Activated CD8-positive, alpha-beta memory T cell treated with anti-CD3 and anti-CD28 coated beads, Interleukin-2, amount 50 U/mL, for 4 hours (primary cell): ENCODE data around the gene NRXN3.

Source experiments
- DNase-seq: peaks from one replicate; pipeline ENCODE4 v3.0.0-alpha.2; 2020

Gene NRXN3

DNA sequence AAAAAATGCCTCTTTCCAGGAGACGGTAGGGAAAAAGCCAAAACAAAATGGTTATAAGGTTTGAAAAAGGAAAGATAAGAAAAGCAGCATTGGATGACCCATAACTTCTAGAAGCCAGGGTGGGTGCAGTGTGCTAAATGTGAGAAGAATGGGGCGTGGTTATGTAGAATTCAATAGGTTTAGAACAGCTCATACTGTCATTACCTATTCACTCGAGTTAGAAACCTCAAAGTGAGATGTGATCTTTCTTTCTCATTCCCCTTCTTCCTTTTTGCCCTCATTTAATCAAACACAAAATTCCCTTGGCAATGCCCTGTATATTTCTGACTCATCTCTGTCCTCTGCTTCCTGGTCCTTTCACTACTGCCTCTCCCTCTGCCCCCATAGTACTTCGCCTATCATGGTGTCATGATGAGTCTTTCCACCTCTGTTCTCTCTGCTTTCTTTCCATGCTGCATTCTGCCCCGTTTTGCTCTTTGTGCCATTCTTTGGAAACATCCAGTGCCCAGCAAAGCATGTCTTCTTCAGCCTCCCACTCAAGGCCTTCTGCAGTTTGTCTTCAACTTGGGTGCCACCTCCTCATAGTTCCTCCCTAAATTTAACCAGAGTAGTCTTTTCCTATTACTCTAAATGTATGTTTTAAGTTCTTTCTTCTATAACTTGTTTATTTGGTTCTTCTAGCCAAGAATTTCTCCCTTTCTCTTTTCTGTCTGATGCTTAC is 496.3 kb downstream of the NRXN3 start:
- DNase-seq: no peak

DNA sequence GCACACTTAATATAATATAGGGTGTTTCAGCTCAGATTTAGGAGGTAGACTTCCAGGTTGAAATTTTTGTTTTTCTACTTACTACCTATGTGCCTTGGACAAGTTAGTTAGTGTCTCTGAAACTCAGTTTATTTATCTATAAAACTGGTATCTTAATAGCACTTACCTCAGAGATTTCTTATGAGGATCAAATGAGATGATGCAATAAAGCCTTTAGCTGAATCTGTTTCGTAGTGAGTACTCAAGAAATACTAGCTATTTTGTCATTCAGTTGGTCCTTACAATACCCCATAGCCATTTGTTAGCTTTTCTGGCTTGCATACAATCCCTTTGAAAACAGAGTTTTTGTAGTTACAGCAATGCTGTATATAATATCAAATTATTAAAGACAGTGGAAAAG is 497.0 kb downstream of the NRXN3 start:
- DNase-seq: no peak

DNA sequence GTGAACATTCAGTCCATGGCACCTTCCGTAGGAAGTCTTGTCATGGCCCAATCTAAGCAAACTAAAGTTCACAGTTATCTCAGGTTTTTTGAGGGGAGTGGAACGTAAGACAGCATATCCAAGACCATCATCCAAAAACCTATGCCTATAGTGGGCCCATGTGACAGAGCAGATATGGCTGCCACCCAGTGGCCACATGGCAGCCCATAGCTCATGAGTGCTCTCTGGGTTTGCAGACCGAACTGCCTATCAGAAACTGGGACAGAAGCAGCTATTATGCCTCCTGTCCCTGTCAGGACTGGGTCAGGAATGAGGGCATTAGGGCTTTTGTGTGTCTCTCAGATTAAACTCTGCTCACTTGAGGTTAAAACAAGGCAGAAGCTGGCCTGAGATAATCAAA is 503.7 kb downstream of the NRXN3 start:
- no peak for DNase-seq

DNA sequence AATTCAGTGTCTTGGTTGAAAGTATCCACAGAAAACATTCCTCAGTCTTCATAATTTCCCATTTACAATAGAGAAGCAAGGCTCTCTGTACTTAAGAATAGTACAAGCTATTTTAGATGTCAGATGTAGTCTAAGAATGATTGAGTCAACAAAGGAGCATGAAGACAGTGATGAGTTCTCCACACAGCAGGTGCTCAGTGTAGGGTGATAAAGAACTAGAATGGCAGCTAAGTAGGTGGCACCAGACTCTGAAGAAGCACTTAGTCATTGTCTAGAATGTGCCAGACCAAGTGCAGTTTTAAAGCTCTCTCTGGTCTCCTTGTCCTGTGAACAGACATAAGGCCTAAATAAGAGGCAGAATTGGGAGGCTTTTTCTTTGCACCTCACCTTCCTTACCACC is 504.6 kb downstream of the NRXN3 start:
- DNase-seq: no peak

GRCh38 chr14:78683206-78683605 is 513.0 kb downstream of the NRXN3 start:
- DNase-seq: no peak

GRCh38 chr14:78683981-78684380 is 513.8 kb downstream of the NRXN3 start:
- no peak for DNase-seq

- no peak for DNase-seq
Observed at GRCh38 chr14:78688503-78688902, 518.3 kb downstream of the NRXN3 start.

DNA sequence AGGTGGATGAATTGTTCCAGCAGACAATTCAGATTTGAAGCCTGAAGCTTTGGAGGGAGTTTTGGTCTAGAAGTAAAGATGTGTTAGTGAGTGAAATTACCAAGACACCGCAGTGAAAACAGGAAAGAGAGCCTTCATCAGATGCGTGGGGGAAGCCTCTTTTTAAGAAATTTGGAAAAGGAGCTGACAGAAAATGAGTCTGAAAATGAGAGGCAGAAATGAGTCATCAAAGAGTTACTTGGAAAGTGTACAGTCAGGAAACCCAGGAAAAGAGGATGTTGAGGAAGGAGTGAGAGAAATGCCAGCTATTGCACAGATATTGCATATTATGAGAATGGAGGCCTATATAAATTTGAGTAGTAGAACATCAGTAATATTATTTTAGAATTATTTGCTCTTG is 520.7 kb downstream of the NRXN3 start:
- DNase-seq: no peak

GRCh38 chr14:78697341-78697740 is 527.2 kb downstream of the NRXN3 start:
- no peak for DNase-seq

DNA sequence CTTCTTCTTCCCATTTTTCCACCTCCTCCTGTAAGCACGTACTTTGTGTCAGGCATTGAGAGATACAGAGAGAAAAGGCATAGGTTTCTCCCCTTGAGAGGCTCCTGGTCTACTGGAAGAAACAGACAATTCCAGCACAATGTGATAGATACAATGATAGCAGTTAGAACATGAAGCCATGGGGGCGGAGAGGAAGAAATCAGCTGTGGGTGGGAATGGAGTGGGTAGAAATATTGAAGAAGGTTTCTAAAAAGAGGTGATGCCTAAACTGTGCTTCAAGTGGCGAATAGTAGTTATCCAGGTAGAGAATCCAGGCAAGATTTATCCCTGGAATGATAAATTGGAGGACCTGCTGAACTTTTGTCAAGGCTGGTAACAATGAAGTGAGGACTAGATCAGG is 528.8 kb downstream of the NRXN3 start:
- DNase-seq: no peak

DNA sequence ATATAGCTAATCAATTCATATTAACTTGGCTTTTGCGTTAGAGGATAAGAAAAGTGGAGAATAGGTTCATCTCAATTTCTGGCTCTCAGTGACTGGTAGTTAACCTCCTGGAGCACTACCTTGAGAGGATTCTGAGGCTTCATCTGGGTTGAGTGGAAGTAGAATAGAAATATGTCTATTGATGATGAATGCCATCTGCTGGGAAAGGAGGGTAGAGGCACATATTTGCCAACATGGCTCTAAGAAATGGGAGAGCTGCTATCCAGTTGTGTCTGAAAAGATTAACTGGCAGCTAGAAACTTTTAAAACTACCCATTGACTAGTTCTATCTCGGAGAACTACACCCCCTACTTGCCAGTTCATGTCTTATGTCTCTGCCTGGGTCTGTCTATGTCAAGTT is 530.1 kb downstream of the NRXN3 start:
- no peak for DNase-seq

DNA sequence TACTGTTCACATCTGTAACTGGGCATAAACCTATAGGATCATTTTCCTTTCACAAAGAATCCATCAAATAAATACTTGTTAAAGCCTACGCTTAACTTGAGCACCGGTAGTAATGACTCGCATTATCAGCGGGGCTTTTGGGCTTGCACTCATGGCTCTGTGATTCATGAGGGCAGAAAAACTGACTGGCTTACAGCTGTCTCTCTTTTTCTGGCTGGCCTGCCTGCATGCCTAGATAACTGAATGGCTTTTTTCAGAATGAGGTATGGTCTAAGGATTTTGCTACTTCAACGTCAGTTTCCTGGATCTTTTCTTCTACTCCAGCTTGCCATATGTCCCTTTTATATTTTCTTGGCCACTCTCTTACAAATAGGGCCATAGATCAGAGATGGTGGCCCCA is 531.1 kb downstream of the NRXN3 start:
- no peak for DNase-seq

DNA sequence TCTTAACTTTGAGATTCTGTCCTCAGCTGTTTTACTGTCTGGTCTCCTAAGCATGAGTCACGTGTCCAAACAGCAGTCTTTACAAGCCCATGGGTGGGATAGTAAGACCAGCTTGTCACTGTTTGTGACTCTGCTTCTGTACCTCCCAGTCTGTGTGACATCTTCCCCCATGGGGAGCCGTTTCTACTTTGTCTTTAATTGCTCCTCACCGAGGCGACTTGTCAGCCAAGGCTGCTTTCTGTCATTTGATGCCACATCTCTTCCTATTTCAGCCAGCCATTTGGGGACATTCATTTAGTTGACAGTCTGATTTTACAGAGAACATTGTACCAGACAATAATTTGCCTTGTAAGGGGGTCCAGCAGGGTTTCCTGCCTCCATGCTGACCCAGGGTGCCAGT is 534.8 kb downstream of the NRXN3 start:
- no peak for DNase-seq

GRCh38 chr14:78705989-78706388 is 535.8 kb downstream of the NRXN3 start:
- DNase-seq: no peak

- DNase-seq: no peak
Observed at GRCh38 chr14:78709795-78710557, 539.8 kb downstream of the NRXN3 start.

DNA sequence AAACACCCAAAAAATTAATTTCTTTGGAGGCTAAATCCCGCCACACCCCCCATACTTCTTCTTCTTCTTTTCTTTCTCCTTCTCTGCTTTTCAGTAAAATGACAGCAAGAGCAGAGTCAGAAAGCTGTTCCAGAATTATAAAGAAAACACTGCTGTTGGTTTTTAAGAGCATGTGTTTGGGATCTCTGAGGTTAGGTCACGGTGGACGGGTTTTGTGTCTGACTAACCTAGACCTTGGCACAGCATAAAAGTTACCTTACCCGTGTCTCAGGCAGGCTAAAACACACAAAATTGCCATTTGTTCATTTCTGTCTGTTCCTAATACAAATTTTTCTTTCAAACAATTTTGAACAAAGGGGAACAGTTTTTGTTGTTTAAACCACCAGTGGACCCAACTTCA is 540.8 kb downstream of the NRXN3 start:
- no peak for DNase-seq

DNA sequence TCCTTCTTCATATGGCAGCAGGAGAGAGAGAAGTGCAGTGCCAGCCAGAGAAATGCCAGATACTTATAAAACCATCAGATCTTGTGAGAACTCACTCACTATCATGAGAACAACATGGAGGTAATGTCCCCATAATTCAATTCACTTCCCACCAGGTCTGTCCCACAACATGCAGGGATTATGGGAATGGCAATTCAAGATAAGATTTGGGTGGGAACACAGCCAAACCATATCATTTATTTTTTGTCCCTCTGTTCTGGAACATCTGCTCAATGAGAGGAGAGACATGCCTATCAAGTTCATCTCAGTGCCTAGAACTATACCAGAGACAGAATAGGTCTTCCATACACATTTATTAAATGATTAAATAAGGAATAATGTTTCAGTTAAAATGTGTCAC is 543.5 kb downstream of the NRXN3 start:
- DNase-seq: no peak

- no peak for DNase-seq
Observed at GRCh38 chr14:78714711-78715110, 544.5 kb downstream of the NRXN3 start.

DNA sequence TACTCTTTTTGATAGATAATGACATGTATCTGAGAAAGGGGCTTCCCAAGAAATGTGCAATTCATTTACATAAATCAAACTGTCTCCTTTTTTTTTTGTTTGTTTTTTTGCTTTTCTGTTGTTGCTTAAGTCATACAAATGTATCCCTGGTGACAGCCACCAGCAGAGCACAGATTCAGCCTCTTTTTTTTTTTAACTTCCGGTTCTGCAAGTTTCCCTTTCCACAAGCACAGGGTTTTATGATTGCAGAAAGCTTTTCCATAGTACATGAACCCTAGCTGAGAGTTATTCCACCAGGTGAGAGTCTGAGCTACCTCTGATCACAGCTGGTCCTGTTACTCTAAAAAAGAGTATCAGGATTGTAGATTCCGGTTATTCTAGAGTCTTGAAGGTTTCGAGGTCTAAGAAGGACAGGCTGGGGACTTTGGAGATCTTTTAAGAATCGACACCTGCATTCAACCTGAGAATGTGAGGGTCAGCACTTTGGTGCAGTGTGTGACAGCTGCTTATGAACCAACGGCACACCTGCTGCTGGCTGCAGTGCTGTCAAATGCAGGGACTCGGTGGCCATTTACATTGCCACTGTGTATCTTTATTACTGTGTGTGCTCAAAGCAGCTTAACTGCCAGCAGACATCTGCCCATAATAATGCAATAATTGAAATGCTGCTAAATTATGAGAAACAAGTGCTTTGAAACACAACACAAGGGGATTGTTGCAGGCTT is 551.7 kb downstream of the NRXN3 start:
- no peak for DNase-seq

DNA sequence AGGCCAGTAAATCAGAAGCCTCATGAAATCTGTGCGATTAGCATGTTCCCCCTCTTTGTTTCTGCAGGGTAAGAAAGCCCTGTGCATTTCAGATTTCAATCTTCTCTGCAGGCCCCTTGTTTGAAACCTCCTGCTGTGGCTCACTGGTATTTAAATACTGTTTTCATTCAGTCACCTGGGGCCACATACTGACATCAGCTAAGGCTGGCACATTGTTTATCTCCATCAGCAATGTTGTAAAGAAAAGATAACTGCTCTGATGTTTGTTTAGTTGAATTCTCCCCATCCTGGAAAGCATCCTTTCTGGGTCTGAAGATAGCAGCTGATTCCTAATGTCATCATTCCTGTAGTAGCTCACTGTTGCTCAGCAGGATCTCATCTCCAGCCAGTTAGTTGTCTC is 554.9 kb downstream of the NRXN3 start:
- DNase-seq: no peak

DNA sequence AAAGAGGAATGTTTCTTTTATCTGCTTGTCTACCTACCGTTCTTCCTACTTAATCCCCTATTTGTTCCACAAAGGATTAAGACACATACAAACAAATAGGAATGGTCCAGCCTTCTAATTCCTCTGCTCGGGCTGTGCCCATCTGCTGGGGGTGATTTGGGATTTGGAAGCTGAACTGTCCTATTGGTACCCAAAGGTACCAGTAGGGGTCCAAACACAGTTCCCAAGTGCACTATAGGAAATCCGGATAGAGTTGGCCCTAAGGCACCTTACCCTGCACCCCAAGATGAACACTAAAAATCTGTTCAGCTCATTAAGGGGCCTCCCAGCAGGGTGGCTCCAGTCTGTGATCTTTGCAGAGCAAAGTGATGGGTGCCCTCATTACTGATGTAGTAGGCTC is 566.9 kb downstream of the NRXN3 start:
- no peak for DNase-seq

DNA sequence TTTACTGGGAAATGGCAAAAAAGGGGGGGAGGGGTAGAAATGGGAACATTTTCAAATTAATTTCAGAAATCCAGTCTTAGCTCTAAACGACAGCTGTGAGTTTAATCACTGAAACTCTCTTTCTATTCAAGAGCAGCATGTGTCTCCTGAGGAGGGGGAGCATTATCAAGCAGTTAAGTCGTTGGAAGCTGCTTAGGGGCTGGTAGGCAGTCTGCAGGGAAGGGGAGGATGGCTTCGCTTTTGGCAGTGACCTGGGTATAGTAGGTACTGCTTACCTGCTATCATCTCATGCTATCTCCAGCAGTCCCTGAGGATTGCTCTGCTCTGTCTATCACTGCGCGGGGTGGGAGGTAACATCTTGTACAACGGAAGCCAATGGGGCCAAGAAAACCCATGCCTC is 567.4 kb downstream of the NRXN3 start:
- no peak for DNase-seq

DNA sequence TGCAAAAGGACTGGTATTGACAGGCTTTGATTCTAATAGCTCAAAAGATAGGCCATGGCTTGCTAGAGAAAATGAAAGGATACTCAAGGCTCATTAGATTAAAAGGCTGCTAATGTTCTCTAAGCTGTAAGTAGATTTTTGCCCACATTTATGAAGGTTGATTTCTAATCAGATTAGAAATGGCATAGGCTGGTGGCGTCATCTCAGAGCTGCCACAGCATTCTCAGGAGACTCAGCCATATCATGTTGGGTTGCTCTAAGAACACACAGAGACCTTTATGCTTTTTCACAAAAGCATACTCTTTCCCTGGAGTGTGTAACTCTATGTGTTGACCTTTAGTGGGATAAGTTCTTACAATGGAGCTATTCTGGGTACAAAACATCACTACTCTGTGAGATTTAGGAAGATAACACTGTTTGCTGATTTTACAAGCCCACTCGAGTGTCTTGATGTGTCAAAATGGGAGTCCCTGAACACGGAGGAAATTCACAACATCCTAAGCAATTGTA is 576.0 kb downstream of the NRXN3 start:
- DNase-seq: no peak

GRCh38 chr14:78747813-78748212 is 577.6 kb downstream of the NRXN3 start:
- DNase-seq: no peak
